CD4-positive, alpha-beta memory T cell (primary cell): Measurements from ENCODE around the gene SAT2. TPM values are rescaled to one million over a fixed set of nuclear protein-coding genes. Genes with fewer than 3 reads are reported as not detected.

Experiments used
- CTCF ChIA-PET: fragments of 350-600 bp; sonication (Branson Sonifier 250); formaldehyde crosslinking; loops from one replicate; lab custom pipeline; 2021; ENCODE audit warnings: inconsistent platforms; ENCODE audit not compliant: partially characterized antibody; lab: Charles Lee
- POLR2A ChIA-PET: fragments of 350-600 bp; sonication (Branson Sonifier 250); formaldehyde crosslinking; loops from one replicate; lab custom pipeline; 2021; ENCODE audit not compliant: partially characterized antibody; lab: Charles Lee
- DNase-seq, 5 donors: peaks; one replicate each; pipeline versions ENCODE4 v3.0.0 to v3.0.0-alpha.2; 2020 to 2022; ENCODE audit warnings: mixed read lengths in 1 of 5
- H3K27ac ChIP-seq: one replicate; pipeline ENCODE4 v1.7.0; 2013; ENCODE audit warnings: low read depth, low read length
- H3K27me3 ChIP-seq: 2 replicates; pipeline ENCODE4 v1.7.0; 2013; ENCODE audit warnings: mild to moderate bottlenecking, low read length, moderate library complexity; ENCODE audit not compliant: insufficient read depth
- H3K36me3 ChIP-seq: 2 replicates; pipeline ENCODE4 v1.7.0; 2013; ENCODE audit warnings: mild to moderate bottlenecking, low read length, moderate library complexity; ENCODE audit not compliant: insufficient read depth
- H3K4me1 ChIP-seq: 2 replicates; pipeline ENCODE4 v1.7.0; 2013; ENCODE audit warnings: mild to moderate bottlenecking, low read length, moderate library complexity; ENCODE audit not compliant: insufficient read depth
- H3K4me3 ChIP-seq, 2 donors: one replicate each; pipeline ENCODE4 v1.7.0; 2013; ENCODE audit warnings: low read length in 2 of 2, mild to moderate bottlenecking in 1 of 2
- H3K9me3 ChIP-seq, 2 donors: one replicate each; pipeline ENCODE4 v1.7.0; 2013; ENCODE audit warnings: low read length in 2 of 2, control low read depth in 1 of 2; ENCODE audit not compliant: control insufficient read depth in 1 of 2
- H3K27ac Mint-ChIP-seq, 7 donors: one replicate each; pipeline ENCODE4 v1.8.0; 2020 to 2021; ENCODE audit warnings: mixed read lengths in 7 of 7, mild to moderate bottlenecking in 6 of 7, inconsistent platforms in 3 of 7, moderate library complexity in 3 of 7
- H3K27me3 Mint-ChIP-seq, 2 donors: one replicate each; pipeline ENCODE4 v1.8.0; 2020 to 2021; ENCODE audit warnings: mixed read lengths in 2 of 2
- H3K36me3 Mint-ChIP-seq, 2 donors: one replicate each; pipeline ENCODE4 v1.8.0; 2020 to 2021; ENCODE audit warnings: mixed read lengths in 2 of 2, inconsistent platforms in 1 of 2, mild to moderate bottlenecking in 1 of 2
- H3K4me1 Mint-ChIP-seq, 4 donors: one replicate each; pipeline ENCODE4 v1.8.0; 2020 to 2021; ENCODE audit warnings: mixed read lengths in 4 of 4, mild to moderate bottlenecking in 1 of 4
- H3K4me3 Mint-ChIP-seq, 8 donors: one replicate each; pipeline ENCODE4 v1.8.0; 2020 to 2021; ENCODE audit warnings: mixed read lengths in 8 of 8, mild to moderate bottlenecking in 7 of 8, moderate library complexity in 6 of 8, inconsistent platforms in 3 of 8
- H3K9me3 Mint-ChIP-seq, 8 donors: one replicate each; pipeline ENCODE4 v1.8.0; 2020 to 2021; ENCODE audit warnings: mixed read lengths in 8 of 8, mild to moderate bottlenecking in 5 of 8, inconsistent platforms in 3 of 8, moderate library complexity in 1 of 8
- intact Hi-C: fragments of 100-400 bp; cut with micrococcal nuclease; formaldehyde crosslinking; loops from one replicate; pipeline ENCODE4 v1.15.1; 2023
- polyA plus RNA-seq, 2 donors: library from polyadenylated mRNA; unstranded; fragments of 300-500 nt; fragmentation: Illumina TruSeq; gene quantifications; one replicate each; pipeline ENCODE4 v1.2.3, GENCODE V29; 2021
- total RNA-seq, 2 experiments: library from RNA; stranded (reverse); gene quantifications; one replicate each; pipeline ENCODE4 v1.2.3, GENCODE V29; 2021

The SAT2 gene
- total and polyA plus RNA-seq, 4 experiments from 2014 or later: 27.0 to 76.9 (median 58.3) TPM

GRCh38 chr17:7589204-7589868 is 38.3 kb downstream of the SAT2 start:
- peaks cover 46% of the 10 kb centered on the region for H3K36me3 ChIP-seq
- intact Hi-C loops: loop anchor here (1.0 kb wide), 2 partner anchors 28 to 75 kb away; partner anchors contain the start of gene SENP3

GRCh38 chr17:7588553-7589203 is 38.9 kb downstream of the SAT2 start:
- Mint-ChIP-seq H3K27me3 (no peaks in the 10 kb centered on the region), H3K4me1 (peaks cover 5 to 29% (median 16%) of the 10 kb centered on the region in 4 donors), H3K27ac (no peak overlapping the region), H3K9me3 (peaks cover 0 to 1% (median 0%) of the 10 kb centered on the region in 8 donors), H3K4me3 (no peak overlapping the region), H3K36me3 (peaks cover 19 to 54% of the 10 kb centered on the region in 2 donors)
- no peaks in the 10 kb centered on the region for H3K27me3 ChIP-seq
- no peaks in the 10 kb centered on the region for H3K9me3 ChIP-seq
- intact Hi-C loops: loop anchor here (1.0 kb wide), 2 partner anchors 27 to 74 kb away; partner anchors contain the start of gene SENP3
- ChIA-PET CTCF (interaction anchor here (0.6 to 3.1 kb wide), 25 partner anchors 8 to 649 kb away, joined by 3 to 28 read pairs (median 5); partner anchors contain the start of genes ACAP1, FXR2, SENP3 and SLC16A11), POLR2A (interaction anchor here (1.0 to 9.5 kb wide), 10 partner anchors 16 to 233 kb away, joined by 3 to 220 read pairs (median 4); partner anchors contain the start of genes POLR2A, SAT2, TMEM102 and TP53)
- DNase-seq: no peak
- peaks cover 39% of the 10 kb centered on the region for H3K36me3 ChIP-seq
- peaks cover 26% of the 10 kb centered on the region for H3K4me1 ChIP-seq
- no peak overlapping the region for H3K4me3 ChIP-seq
- H3K27ac ChIP-seq: no peak overlapping the region

More at GRCh38 chr17:7589204-7589868, 38.3 kb downstream of the SAT2 start:
- Mint-ChIP-seq H3K4me1 (peaks cover 5 to 22% (median 11%) of the 10 kb centered on the region in 4 donors), H3K4me3 (no peak overlapping the region), H3K36me3 (peaks cover 25 to 54% of the 10 kb centered on the region in 2 donors), H3K9me3 (peaks cover 0 to 1% (median 0%) of the 10 kb centered on the region in 8 donors), H3K27ac (no peak overlapping the region), H3K27me3 (no peaks in the 10 kb centered on the region)
- Histone ChIP-seq H3K4me3 (no peak overlapping the region), H3K9me3 (no peaks in the 10 kb centered on the region), H3K27me3 (no peaks in the 10 kb centered on the region), H3K4me1 (peaks cover 24% of the 10 kb centered on the region), H3K27ac (no peak overlapping the region)
- ChIA-PET CTCF (interaction anchor here (0.6 to 3.1 kb wide), 25 partner anchors 9 to 648 kb away, joined by 3 to 28 read pairs (median 5); partner anchors contain the start of genes ACAP1, FXR2, SENP3 and SLC16A11), POLR2A (interaction anchor here (0.6 to 9.5 kb wide), 12 partner anchors 16 to 238 kb away, joined by 3 to 220 read pairs (median 4); partner anchors contain the start of genes POLR2A, SAT2, TMEM102 and TP53)
- peak; percentile 57 to 65 (median 60) for DNase-seq

GRCh38 chr17:7587420-7588151 is 40.0 kb downstream of the SAT2 start:
- H3K4me3 Mint-ChIP-seq: peak overlapping the region in 1 of 8 donors; percentile 35
- peaks cover 35% of the 10 kb centered on the region for H3K4me1 ChIP-seq

GRCh38 chr17:7586673-7587419 is 40.8 kb downstream of the SAT2 start:
- Histone ChIP-seq H3K4me3 (no peak overlapping the region), H3K4me1 (peaks cover 41% of the 10 kb centered on the region), H3K27ac (no peak overlapping the region), H3K9me3 (no peaks in the 10 kb centered on the region), H3K27me3 (no peaks in the 10 kb centered on the region), H3K36me3 (peaks cover 21% of the 10 kb centered on the region)
- Mint-ChIP-seq H3K4me1 (peaks cover 5 to 43% (median 26%) of the 10 kb centered on the region in 4 donors), H3K9me3 (peaks cover 0 to 1% (median 0%) of the 10 kb centered on the region in 8 donors), H3K4me3 (peak overlapping the region in 3 of 8 donors; percentile 13 to 35 (median 20)), H3K27ac (peak overlapping the region in 2 of 7 donors; percentile 38 to 61), H3K27me3 (no peaks in the 10 kb centered on the region), H3K36me3 (peaks cover 6 to 39% of the 10 kb centered on the region in 2 donors)
- ChIA-PET POLR2A (interaction anchor here (1.0 to 9.5 kb wide), 6 partner anchors 14 to 252 kb away, joined by 3 to 220 read pairs (median 14); partner anchors contain the start of genes TP53, WRAP53 and ZBTB4), CTCF (interaction anchor here (1.0 to 2.3 kb wide), 8 partner anchors 9 to 231 kb away, joined by 4 to 12 read pairs (median 5); partner anchors contain the start of gene TP53)
- intact Hi-C loops: no loop called here
- DNase-seq: no peak

More at GRCh38 chr17:7587420-7588151, 40.0 kb downstream of the SAT2 start:
- Histone ChIP-seq H3K9me3 (no peaks in the 10 kb centered on the region), H3K27ac (no peak overlapping the region), H3K4me3 (no peak overlapping the region), H3K27me3 (no peaks in the 10 kb centered on the region), H3K36me3 (peaks cover 28% of the 10 kb centered on the region)
- intact Hi-C loops: no loop called here
- Mint-ChIP-seq H3K27me3 (no peaks in the 10 kb centered on the region), H3K36me3 (peaks cover 11 to 46% of the 10 kb centered on the region in 2 donors), H3K9me3 (peaks cover 0 to 1% (median 0%) of the 10 kb centered on the region in 8 donors), H3K27ac (peak overlapping the region in 4 of 7 donors; percentile 30 to 61 (median 34)), H3K4me1 (peaks cover 5 to 35% (median 21%) of the 10 kb centered on the region in 4 donors)
- no peak for DNase-seq
- ChIA-PET POLR2A (interaction anchor here (1.0 to 9.5 kb wide), 4 partner anchors 15 to 253 kb away, joined by 3 to 220 read pairs (median 14); partner anchors contain the start of genes TP53, WRAP53 and ZBTB4), CTCF (interaction anchor here (1.0 to 2.3 kb wide), 4 partner anchors 8 to 232 kb away, joined by 4 to 9 read pairs (median 5); partner anchors contain the start of gene TP53)

GRCh38 chr17:7583253-7584109 is 44.1 kb downstream of the SAT2 start, which contains the start of gene MPDU1:
Gene MPDU1, plus strand, starts transcription at chr17:7583852. Its CDS starts 11 bp downstream, at chr17:7583863.
- H3K36me3 ChIP-seq: peaks cover 22% of the 10 kb centered on the region
- no peaks in the 10 kb centered on the region for H3K27me3 Mint-ChIP-seq
- peaks cover 20 to 65% (median 43%) of the 10 kb centered on the region in 4 donors for H3K4me1 Mint-ChIP-seq
- peak within 1 kb of the TSS; percentile 99 to 100 (median 100) for H3K4me3 Mint-ChIP-seq
- H3K36me3 Mint-ChIP-seq: peaks cover 9 to 48% of the 10 kb centered on the region in 2 donors
- peaks cover 50% of the 10 kb centered on the region for H3K4me1 ChIP-seq
- POLR2A ChIA-PET: interaction anchor here (0.6 to 9.5 kb wide), 42 partner anchors 11 to 581 kb away, joined by 3 to 220 read pairs (median 4); partner anchors contain the start of genes ACADVL, ACAP1, ATP1B2 and CHRNB1
- peaks cover 0 to 11% (median 0%) of the 10 kb centered on the region in 8 donors for H3K9me3 Mint-ChIP-seq
- peak within 1 kb of the TSS; percentile 91 to 92 for H3K4me3 ChIP-seq
- no peaks in the 10 kb centered on the region for H3K9me3 ChIP-seq
- H3K27ac ChIP-seq: peak within 1 kb of the TSS; percentile 97
- intact Hi-C loops: loop anchor here (1.0 kb wide), 5 partner anchors 11 to 276 kb away; partner anchors contain the start of genes EIF5A, FXR2 and SENP3
- H3K27ac Mint-ChIP-seq: peak within 1 kb of the TSS; percentile 99 to 100 (median 100)
- peak; percentile 95 to 97 (median 97) for DNase-seq
- CTCF ChIA-PET: interaction anchor here (0.6 to 3.2 kb wide), 8 partner anchors 9 to 228 kb away, joined by 3 to 22 read pairs (median 8); partner anchors contain the start of genes TMEM102, TMEM95, TP53 and WRAP53
- H3K27me3 ChIP-seq: no peaks in the 10 kb centered on the region
